Hindlimb muscle (tissue), 1 donor: ENCODE data around the gene HMOX2. TPM values are rescaled to one million over a fixed set of nuclear protein-coding genes. Genes with fewer than 3 reads are reported as not detected.

ENCODE experiments used
- DNase-seq: peaks from one replicate; pipeline ENCODE4 v3.0.0-alpha.2; 2013
- polyA plus RNA-seq: library from polyadenylated mRNA; unstranded; fragments of 120-200 nt; gene quantifications from one replicate; pipeline ENCODE4 v1.2.1, GENCODE V29; 2013; ENCODE audit not compliant: insufficient read length

Gene HMOX2, protein sequence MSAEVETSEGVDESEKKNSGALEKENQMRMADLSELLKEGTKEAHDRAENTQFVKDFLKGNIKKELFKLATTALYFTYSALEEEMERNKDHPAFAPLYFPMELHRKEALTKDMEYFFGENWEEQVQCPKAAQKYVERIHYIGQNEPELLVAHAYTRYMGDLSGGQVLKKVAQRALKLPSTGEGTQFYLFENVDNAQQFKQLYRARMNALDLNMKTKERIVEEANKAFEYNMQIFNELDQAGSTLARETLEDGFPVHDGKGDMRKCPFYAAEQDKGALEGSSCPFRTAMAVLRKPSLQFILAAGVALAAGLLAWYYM
- polyA plus RNA-seq = 37.9 TPM

DNA sequence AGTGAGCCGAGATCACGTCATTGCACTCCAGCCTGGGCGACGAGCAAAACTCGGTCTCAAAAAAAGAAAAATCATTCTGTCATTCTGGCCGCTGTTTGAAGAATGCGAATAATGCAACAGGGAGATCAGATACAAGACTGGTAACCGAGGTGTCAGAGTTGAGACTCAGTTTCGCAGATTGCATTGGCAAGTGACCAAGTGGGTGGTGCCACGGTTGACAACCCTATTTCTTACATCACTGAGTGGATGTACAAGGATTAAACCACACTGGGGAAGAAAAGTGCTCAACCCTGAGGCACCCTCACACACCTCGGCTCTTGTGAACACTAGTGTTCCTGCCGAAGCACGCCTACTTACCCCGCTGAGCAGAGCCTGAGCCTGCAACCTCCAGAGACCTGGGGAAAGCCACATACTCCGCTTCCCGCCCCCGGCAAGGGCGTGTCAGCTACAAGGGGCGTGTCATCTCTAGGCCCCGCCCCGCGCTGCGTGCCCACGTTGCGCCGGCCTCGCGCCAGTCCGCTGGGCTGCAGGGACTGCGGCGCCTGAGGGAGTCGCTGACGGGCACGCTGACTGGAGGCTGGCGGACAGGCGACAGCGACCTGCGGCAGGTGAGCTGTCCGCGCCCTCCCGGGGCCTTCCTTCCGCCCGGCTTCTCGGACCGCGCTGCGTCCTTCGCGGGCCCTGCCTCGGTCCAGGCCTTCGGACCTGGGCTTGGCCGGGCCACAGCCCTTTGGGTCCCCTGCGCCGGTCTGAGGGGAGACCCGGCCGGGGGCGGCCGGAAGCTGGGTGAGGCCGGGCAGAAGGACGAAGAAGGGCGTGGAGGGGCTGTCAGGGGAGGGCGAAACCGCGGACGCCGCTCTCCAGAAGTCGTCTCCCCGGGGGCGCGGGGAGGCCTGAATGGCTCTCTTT, at the start of gene HMOX2:
TSS of gene HMOX2 (plus strand) at position 519 of the 909 bp plus-strand sequence. CDS start 29,127 bp downstream, outside the sequence.
- DNase-seq = peak; percentile 95

DNA sequence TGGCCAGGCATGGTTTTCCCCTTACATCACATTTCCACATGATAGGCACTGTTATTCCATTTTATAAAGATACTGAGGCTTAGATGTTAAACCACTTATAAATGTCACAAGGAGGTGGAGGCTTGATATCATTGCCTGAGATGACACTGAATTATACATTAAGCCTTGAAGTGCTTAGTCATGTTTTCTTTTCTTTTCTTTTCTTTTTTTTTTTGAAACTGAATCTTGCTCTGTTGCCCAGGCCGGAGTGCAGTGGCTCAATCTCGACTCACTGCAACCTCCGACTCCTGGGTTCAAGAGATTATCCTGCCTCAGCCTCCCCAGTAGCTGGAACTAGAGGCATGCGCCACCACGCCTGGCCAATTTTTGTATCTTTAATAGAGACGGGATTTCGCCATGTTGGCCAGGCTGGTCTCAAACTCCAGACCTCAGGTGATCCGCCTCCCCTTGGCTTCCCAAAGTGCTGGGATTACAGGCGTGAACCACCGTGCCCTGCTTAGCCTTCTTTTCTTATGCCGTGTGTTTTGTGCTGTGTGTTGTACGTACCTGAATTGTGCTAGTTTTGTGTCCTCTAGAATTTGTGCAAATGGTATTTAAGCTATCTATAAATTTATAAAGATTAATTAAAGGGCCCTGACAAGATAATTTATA, 49.4 kb upstream of the HMOX2 start:
- DNase-seq = no peak

DNA sequence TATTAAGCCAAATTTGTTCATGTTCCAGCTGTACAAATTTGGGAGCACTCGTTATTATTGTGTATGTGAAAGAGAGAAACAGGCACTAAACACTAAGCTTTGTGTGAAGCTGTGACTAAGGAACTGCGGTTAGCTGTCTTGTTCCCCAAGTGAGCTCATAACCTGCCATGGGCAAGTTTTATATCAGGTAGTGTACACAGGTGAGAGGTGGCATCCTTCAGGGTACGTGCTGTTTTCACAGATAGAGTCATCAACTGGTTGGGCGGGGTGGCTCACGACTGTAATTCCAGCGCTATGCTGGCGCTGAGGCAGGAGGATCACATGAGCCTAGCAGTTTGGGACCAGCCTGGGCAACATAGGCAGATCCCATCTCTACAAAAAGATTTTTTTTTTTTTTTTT, 47.7 kb upstream of the HMOX2 start:
- DNase-seq = no peak

DNA sequence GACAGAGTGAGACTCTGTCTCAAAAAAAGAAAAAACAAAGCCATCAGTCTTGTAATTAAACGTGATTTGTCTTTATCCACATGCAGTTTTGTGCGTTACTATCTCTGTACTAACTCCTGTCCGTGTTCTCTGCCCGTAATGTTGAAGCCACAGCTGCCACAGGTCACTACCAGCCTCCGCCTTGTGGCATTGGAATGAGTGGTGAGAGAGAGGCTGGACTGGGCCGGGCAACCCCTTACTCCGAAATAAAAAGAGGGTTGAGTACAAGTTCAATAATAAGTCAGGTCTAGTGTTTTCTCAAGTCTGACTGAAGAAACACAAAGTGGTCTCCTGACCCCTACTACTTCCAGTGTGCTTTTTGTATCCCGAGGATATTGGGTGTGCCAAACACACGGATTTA, 45.2 kb upstream of the HMOX2 start:
- no peak for DNase-seq

DNA sequence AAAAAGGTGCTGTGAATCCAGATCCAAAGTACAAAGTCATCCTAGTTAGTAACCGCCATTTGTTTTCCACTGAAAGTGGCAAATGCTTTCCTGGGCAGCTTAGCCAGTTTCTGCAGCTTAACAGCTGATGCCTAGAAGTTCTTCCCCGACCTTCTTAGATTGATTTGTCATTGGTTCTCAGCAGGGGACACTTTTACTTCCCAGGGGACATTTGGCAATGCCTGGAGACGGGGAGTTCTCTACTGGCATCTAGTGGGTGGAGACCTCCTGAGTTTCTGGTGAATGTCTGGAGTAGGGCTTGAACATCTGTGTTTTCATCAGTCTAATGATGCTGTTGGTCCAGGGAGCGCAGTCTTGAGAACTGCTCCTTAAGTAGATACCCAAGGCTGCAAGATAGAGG, 43.0 kb upstream of the HMOX2 start:
- no peak for DNase-seq

DNA sequence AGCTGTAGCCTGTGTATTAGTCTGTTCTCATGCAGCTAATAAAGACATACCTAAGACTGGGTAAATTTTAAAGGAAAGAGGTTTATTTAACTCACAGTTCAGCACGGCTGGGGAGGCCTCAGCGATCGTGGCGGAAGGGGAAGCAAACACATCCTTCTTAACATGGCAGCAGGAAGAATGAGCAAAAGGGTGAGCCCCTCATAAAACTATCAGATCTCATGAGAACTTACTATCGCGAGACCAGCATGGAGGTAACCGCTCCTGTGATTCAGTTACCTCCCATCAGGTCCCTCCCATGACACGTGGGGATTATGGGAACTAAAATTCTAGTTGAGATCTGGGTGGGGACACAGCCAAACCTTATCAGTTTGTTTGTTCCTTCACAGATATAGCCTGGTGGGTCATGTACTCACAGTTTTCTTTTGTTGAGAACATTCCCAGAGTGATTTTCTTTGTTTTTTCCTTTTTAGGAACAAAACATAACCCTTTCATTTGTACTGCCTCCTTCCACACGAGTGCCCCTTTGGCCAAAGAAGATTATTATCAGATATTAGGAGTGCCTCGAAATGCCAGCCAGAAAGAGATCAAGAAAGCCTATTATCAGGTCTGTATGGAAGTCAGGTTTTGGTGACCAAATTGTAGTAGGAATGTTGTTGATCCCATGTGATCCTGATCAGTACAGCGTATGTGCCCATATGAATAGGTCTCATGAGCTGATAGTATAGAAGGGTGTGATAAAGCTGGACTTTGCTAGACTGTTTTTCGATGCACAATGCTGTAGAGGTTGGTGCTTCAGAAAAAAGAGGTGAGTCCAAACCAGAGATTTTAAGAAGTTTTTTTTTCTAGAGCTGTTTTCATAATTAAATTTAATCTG, 42.0 kb upstream of the HMOX2 start:
- no peak for DNase-seq

DNA sequence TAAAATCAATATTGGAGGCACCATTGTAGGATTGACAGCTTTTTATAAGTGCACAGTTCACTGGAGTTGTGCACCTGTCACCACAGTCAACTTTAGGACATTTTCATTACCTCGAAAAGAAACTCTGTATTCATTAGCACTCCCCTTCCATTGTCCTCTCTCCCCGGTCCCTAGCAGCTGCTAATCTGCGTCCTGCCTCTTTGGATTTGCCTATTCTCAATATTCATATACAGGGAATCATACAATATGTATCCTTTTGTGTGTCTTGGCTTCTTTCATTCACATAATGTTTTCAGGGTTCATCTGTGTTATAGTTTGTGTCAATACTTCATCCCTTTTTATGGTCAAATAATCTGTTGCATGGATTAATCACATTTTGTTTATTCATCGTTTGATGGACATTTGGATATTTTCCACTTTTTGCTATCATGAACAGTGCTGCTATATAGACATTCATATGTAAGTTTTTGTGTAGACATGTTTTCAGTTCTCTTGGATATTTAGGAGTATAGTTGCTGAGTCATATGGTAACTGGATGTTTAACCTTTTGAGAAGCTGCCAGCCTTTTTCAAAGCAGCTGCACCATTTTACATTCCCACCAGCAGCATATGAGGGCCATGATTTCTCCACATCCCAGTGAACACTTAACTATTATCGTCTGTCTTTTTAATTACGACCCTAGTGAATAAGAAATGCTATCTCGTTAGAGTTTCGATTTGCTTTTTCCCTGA, 40.7 kb upstream of the HMOX2 start:
- no peak for DNase-seq

DNA sequence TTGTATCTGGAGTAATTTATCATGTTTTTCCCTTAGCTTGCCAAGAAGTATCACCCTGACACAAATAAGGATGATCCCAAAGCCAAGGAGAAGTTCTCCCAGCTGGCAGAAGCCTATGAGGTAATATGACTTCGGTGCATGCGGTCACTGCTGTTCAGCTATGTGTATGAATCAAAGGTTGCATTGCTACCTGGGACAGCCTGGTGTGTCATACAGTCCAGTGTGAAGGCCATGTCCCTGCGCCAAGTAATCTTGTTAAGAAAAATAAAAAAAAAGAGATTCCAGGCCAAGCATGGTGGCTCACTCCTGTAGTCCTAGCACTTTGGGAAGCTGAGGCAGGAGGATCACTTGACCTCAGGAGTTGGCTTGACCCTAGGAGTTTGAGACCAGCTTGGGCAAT, 38.8 kb upstream of the HMOX2 start:
- no peak for DNase-seq

DNA sequence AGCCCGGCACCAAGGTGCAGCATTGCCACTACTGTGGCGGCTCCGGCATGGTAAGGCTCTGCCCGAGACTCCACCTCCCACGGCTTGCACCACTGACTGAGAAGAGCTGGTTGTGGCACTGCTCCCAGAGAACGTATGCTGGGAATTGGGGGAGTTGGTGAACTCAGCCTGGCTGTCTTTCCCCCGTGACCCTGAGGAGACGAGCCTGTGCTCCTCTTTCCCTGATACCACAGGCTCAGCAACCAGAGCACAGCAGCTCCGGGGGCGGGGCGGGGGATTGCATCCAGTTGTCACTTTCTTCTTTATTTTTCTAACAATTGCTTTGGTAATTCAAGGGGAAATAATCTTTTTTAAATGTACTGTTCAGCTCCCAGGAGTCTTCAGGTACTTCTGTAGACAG, 33.8 kb upstream of the HMOX2 start:
- DNase-seq = no peak

DNA sequence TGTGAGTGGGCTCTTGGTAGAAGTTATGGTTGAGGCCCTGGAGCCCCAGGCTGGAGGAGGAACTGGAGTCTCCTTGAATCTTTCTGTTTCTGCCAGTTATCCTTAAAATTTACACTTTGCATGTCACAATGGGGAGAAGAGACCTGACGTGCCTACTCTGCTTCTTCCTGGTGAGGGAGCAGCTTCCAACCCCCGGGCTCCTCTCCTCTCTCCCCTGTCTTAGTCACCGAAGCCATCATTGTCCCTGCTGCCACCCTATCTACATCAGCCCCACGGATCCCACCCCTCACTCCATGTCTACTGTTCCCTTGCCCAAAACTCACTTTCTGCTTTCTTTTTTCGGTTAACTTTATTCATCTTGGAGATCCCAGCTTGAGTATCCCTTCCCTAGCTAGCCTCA, 32.9 kb upstream of the HMOX2 start:
- DNase-seq = no peak

DNA sequence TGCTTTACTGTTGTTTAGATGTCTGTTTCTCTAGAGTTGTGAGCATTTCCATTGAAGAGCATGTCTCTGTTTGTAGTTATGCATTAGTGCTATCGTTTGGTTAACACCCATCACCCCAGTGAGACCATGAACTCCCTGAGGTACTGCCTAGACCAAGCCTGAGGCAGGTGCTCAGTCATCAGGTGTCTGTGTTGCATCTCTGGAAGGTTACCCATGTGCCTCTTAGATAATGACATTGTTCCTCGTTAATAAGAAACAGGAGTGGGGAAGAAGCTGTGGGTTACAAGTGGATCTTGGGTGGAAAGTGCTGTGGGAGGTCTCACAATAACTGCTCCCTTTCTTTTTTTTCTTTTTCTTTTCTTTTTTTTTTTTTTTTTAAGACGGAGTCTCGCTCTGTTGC, 32.2 kb upstream of the HMOX2 start:
- DNase-seq = no peak

DNA sequence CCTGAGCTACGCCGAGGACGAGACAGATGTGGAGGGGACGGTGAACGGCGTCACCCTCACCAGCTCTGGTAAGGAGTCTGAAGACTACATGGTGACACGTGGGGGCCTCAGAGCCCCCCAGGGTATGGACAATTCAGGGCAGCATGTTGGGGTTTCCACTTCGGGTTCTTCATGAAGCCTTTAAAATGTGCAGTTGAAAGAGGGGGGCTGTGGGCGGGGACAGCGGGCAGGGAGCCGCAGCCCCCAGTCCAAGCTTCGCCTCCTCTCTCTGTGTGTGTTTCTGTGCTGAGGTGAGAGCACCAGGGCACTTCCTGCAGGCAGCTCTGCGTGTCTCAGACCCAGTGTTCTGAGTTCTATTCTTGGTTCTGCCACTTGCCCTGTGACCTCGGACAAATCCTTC, 25.8 kb upstream of the HMOX2 start:
- DNase-seq = no peak

DNA sequence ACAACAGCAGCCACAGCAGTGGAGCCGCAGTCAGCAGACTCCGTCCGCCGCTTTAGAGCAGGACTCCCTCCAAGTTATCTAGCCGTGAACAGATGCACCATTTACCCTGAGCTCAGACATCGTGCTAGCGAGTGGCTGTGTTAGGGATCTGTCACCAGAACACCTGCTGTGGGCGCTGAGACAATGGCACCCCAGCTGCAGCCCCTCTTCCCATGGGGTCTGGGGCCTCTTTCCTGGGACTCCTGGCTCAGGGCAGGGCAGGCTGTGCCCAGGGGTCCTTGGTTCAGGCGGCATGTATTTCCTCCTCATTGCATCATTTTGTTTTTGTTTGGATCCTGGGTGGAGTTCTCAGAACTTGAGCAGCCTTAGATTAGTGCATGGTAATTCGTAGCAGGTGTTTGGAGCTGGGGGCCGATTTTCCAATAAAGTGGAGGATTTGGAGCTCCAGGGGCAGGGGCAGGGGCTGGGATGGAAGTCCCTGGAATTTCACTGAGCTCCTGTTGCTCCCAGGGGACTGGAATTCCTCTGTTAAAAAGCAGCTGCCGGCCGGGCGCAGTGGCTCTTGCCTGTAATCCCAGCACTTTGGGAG, 25.2 kb upstream of the HMOX2 start:
- no peak for DNase-seq

DNA sequence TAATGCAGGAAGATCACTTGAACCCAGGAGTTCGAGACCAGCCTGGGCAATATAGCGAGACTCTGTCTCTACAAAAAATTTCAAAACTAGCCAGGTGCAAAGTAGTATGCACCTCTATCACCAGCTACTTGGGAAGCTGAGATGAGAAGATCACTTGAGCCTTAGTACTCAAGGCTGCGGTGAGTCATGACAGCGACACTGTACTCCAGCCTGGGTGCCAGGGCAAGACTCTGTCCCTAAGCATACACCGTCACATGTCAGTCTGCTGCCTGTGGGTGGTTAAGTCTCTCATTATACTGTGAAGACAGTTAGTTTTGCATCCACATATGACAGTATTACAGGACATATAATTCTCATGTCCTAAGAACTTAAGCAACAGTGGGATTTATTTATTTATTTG, 23.5 kb upstream of the HMOX2 start:
- DNase-seq = no peak

DNA sequence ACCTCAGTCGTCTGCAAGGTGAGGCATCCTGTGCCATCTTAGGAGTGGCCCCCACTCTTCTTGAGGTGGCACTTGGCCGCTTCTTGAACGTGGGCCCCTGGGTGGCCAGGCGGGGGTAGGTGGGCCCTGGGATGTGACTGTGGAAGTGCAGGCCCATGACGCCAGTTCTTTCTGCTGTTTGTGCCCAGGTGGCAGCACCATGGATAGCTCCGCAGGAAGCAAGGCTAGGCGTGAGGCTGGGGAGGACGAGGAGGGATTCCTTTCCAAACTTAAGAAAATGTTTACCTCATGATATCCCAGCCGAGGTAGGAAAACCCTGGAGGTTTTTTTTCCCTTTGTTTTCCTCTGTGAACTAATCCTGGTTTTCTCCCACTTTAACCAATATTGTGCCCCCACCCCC, 21.6 kb upstream of the HMOX2 start:
- no peak for DNase-seq

DNA sequence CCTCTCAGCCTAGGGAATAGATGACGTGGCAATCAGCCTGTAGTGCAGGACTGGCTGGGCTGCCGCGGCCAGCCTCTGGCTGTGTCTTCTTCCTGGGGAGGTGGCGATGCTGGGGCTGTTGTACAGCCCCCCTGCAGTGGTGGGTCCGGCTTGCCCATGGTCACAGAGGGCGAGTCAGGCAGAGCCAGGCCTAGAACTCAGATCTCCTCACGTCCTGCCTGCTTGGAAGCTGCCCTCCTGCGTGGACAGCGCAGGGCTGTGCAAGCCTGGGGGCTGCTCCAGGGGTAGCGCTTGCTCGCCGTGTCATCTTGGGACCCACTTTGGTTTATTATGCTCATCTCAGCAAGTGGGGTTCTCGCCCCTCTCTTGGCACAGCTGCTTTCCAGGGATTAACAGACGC, 21.1 kb upstream of the HMOX2 start:
- no peak for DNase-seq

DNA sequence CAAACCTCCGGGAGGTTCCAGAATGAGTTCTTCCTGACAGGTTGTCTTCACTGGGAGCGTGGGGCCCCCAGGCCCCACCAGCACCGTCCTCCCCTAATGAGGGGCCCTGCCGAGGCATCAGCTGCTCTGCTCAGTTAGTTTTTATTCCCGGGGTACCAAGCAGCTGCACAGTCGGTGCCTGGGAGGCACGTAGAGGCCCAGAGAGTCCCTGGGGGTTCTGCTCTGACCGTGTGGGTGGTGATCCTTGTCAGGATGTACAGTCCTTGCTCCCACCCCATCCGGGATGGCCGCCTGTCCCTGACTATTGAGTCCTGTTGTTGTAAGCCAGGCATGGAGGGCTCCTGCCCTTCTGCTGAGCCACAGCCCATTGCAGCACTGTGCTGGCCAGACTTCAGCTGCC, 20.2 kb upstream of the HMOX2 start:
- DNase-seq = no peak

DNA sequence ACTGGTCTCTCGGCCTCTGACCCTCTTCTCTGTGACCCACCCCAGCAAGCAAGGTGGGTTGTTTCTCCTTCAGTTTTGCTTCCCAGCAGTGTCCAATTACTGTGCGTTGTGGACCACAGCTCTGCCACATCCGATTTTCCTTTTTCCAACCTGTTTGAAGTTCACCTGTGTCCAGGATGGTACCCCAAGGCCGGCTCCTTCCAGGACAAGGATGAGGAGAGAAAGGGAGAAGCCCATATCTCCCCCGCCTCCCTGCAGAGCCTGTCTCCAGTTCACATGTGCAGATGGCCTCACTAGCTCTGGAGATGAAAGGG, 15.3 kb upstream of the HMOX2 start:
- DNase-seq = no peak

DNA sequence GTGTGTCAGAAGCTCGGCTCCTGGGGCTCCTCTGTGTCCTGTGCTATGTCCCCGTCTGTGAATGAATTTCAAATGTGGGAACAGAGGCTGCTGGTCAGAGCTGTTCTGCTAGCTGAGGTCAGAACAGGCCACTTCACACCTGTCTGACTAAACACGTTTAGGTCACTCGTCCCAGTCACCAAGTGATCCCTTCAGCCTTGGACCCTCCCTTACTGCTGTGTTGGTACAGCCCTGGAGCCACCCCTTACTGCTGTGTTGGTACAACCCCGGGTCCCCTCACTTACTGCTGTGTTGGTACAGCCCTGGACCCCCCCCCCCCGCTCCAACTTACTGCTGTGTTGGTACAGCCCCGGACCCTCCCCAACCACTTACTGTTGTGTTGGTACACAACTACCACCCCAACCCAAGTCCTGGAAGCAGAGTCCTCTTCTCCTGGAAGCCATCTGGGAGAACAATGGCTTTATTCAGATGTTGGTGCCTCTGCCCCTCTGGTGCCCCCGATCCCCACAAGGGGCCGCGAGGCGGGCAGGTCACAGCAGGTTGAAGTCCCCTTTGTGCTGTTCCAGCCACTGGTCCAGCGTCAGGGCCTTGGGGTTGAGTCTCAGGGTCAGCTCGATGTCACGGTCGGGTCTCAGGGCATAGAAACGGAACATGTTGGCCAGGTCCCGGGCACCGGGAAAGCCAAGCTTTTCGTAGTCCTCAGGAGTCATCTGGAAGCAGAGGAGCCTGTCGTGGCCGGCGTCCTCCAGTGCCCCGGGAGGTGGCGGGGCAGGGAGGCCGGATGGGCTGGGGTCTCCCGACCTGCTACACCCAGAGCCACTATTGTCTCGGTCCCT, 14.7 kb upstream of the HMOX2 start:
- DNase-seq = no peak

DNA sequence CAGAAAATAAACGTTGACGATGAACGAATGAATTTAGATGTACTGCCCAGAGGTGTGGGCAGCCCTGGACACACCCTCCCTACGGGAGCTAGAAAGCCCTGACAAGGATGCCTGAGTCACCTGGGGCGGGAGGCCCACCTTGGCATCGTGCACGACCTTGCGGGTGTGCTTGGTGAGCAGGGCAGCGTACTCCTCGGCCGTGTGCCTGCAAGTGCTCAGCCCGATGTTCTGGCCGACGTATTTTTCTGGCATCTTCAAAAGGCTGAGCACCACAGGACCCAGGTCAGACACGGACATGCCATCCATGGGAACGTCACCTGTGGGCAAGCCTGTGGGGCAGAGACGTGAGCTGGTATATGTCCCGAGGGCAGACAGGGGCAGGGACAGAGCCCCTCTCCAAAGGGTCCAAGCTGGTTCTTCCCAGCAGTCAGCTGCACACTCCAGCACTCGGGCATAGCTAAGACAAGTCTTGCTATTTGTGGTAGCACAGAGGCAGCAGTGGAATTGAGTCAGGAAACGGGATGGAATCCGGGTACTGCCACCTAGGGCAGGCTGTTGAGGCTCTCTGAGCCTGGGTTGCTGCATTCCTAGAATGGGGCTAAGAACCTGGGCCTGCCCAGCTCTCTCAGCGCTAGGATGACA, 12.6 kb upstream of the HMOX2 start:
- no peak for DNase-seq
